CD4-positive, alpha-beta T cell treated with Interleukin-1 beta for 1 hour (primary cell): Measurements from ENCODE around the gene ABCA4.

Experiments
- DNase-seq, 2 donors: peaks; one replicate each; pipeline ENCODE4 v3.0.0-alpha.2; 2020 to 2022

ABCA4 gene

DNA sequence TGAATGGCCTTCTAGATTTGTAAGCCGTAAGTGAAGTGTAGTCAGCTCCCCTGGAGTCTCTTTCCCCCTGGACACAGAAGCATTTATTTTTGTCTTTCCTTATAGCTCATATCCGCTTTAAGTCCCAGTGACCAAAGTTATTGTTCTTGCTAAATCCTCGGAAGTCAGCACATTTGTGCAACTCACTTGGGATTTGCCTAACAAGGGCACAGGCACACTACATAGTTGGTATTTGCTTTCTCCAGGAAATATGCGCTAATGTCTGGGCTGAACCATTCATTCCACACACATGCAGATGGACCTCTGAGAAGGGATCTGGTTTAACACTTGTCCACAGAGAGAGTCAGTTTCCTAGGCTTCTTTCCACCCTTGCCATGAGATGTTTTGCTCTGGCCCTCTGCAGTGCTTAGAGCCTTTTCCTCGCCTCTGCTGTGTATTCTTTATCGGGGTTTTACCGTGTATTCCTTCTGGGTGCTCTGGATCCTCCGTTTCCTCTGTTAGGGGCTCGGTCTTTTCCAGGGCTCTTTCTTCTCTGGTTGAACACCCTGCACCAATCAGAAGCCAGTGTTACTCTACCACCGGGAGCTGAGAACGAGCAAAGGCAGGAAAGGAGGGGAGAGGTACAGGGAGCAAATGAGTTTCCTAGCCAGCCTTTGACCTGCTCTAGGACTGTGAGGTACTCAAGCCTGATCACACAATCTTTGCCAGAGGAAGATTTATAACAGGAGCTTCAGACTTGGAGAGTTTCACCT lies 72.4 kb downstream of the ABCA4 start:
- DNase-seq = no peak

DNA sequence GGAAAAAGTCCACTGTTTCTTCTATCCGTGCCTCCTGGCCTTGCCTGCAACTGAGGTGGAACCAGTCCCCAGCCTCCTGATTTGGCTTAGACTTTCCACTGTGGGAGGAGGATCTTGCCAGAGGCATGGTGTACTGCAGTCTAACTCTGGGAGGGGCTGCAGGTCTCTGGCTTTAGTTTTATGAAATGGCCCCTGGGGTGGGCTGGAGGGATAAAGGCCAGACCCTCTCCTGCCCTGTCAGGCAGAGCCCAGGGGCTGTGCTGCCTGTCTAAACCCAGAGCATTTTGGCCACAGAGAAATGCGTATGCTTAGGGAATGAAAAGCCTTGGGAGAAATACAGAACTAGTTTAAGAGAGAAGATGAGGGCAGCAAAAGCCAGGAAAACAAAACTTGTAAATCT lies 73.0 kb downstream of the ABCA4 start:
- DNase-seq = no peak

DNA sequence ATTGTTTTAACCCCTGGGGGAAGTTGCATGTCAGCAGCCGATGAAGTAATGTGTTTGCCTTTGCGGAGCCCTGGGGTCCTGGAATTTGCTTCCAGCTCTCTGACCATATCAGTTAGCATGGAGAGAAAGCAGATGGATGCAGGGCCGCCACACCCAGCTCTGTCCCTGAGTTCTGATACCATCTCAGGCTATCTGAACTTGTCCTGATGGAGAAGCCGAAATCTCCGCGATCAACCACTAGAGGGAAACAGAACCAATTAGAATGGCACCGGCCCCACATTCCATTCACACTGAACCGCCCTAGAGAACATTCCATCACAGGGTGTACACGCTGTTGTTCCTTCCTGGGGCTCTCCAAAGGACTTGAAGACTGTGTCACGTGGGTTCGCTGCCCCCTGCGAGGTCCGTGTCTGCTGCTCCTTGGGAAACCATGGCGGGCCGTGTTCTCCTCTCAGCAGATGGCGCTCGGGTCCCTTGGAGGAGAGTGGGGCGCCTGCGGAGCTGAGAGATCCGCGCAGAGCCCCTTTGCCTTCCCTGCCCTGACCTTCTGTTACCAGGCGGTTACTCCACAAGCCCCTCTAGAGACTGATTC lies 75.4 kb downstream of the ABCA4 start:
- DNase-seq = peak in 1 of 2 donors; percentile 2

DNA sequence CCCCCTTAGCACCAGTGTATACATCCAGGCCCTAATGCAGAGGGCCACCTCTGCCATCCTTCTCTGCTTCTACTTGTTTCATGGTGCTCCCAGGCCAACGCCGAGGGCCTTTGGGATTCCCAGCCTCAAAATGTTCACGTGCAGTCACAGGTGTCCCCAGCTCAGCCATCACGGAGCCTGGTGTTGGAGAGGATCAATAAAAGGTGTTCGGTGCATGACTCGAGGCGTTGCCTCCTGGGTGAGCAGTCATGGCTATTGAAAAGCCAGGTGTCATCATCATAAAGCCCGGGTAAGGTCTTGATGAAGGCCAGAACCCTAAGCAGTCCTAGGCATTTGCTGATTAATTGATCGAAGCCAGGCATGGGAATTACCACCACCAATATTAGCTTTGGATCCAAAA lies 76.1 kb downstream of the ABCA4 start:
- no peak for DNase-seq

DNA sequence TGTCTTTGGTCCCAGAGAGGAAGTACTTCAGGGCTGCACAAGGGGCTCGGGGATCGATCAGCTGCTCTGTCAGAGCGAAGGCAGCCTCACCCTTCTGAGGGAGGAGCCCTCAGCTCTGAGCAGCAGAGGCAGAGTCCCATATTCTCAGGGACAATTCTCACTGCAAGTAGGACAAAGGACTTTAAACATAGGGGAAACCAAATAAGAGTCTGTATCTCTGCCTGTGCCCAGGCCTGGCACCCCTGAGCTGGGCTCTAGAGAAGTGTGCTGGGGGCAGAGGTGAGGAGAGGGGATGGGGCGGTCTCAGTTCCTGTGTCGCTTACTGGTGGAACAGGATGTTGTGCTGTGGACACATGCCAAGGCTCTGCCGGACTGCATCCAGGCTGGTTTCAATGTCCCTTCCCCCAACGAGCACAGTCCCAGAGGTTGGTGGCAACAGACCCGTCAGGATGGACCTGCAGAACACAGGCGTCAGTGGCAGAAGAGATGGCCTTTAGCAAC lies 76.6 kb downstream of the ABCA4 start:
- DNase-seq = no peak

DNA sequence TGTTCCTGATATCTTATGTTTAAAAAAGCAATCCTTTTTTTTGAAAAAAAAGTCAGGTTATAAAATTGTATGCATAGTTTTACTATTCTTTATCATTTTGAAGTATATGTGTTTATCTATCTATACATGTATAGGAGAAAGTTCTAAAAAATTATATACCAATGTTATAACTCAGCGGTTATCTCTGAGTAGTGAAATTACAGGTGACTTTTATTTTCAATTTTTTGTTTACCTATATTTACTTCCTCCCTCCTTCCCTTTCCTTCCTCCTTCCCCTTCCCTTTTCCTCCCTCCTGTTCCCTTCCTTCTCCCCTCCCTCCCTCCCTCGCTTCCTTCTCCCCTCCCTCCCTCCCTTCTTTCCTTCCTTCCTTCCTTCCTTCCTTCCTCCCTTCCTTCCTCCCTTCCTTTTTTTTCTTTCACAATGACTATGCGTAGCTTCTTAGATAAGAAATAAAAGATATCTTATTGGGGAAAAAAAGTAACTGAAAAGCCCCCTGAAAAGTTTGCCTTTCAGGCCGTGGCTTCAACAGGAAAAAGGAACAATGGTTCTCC lies 77.1 kb downstream of the ABCA4 start:
- DNase-seq = no peak

DNA sequence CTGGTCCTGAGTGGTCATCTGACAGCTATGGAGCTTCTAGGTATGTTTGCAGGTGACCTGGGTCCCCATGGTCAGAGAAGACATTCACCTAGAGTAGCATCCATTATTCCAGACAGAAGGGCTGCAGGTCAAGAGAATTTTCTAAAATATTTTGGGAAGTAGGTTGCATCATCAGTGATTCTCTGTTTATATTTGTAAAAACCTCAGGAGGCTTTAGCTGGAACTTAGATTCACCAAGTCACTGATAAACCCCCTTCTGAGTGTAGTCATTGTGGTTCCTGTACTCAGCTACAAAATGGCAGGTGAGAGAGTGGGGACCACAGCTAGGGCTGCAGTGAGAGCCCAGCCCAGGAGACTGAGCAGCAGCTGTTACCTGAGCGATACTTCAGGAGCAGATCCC lies 78.6 kb downstream of the ABCA4 start:
- no peak for DNase-seq

DNA sequence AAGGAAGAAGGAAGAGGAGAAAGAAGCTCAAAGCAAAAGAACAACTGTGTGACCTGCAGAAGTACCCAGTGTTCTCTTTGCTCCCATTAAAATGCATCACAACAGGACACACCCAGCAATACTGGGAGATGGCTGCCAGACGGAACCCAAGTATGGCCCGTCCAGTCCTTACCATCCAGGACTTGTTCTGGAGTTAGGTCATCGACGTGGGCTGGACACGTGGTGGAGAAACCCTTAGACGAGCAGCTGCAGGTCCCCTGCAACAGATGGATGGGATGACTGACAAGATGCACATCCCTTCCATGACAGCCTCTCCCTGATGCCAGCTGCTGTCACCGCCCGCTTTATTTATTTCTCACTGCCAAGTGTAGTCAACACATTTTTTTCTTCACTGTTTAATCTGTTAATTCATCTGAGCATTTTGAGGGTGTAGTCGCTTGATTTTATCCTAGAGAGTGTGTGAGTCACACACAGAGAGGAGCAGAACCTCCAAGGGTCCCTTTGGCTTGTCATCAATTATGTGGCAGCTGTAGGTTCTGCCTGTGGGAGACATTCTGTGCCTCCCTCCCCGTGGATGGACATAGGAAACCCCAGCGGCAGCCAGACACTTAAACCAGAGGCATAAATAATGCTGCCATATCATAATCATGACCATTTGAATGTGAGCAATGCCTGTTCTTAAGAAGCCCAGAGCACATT lies 80.9 kb downstream of the ABCA4 start:
- no peak for DNase-seq

DNA sequence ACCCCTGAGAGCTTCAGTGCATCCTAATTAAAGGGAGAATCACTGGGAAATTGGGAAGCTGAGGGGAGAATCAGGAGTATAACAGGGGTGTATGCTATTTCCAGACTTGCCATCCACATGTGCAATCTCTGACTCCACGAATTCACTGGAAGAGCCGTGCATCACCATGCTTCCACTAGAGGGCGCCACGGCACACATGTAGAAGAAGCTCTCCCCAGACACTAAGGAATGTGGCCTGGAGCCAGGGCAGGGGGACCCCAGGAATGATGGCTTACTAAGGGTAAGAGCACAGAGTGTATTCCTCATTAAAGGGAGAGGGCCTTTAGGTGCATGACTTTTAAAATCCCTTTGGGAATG lies 81.5 kb downstream of the ABCA4 start:
- DNase-seq = peak; percentile 32 to 37

DNA sequence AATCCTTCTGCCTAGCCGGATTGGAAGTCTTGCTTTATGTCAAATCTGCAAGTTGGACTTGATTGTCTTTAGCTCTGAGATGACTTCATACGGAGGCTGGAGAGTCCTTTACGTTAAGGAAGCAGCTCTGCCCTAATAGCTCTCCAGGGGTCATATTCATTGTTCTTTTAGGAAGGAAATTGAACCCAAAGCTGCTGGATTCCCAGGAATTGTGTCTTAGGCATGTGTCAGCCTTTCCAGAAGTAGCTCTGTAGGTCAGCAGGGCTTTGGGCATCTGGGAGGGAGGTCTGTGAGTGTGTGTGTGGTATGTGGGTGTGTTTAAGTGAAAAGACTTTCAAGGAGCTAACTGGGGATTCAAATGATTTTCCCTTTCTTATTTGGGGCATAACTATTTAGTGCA lies 82.4 kb downstream of the ABCA4 start:
- no peak for DNase-seq

DNA sequence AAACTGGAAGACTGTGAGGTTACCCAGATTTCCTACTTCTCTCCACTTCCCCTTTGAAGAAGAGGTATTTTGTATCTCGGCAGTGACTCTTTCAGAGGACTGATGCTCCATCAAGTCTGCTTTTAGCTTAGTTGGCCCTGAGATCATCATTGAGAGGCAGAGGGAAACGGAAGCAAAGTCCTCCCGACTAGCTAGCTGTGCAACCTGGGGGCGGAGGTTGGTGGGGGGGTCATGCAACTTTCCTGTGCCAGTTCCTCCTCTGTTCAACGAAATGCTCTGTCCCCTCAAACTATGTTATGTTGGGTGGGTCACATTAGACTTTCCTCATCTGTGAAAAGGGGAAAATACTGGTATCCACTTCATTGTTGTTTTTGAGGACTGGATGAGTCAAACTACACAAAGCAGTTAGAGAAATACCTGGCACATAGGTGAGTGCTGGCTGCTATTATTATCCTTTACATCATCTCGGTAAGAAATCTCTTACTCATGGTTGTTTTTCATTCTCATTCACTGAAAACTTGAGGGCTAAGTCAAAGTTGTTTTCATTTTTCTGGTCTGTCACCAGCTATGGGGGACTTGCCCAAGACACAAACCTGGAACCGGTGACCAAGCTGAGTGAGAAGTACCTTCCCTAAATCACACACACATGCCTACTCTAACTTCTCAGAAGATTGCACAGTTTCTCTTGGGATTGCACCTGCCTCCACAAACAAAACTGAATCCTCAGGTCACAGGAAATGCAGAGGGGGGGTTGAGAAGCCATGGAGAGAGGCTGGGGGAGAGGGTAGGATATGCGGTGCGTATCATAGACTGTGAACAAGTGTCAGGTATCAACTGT lies 83.3 kb downstream of the ABCA4 start:
- no peak for DNase-seq

DNA sequence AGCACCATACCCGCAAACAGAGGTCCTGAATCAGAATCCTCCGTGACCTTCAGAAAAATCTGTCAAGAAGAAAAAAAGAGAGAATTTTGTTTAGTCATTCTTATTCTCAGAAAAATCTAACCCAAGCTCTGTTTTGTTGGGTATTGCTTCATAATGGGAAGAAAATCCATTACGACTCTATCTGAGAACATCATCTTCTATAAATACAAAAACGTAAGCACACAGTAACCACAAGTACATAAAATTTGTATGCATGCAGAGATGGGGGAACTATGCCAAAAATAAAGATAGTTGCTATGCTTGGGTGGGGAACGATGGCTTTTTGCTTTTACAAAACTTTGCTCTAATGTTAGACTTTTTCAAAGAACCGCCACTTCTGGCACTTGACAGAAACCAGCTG lies 84.2 kb downstream of the ABCA4 start:
- no peak for DNase-seq

DNA sequence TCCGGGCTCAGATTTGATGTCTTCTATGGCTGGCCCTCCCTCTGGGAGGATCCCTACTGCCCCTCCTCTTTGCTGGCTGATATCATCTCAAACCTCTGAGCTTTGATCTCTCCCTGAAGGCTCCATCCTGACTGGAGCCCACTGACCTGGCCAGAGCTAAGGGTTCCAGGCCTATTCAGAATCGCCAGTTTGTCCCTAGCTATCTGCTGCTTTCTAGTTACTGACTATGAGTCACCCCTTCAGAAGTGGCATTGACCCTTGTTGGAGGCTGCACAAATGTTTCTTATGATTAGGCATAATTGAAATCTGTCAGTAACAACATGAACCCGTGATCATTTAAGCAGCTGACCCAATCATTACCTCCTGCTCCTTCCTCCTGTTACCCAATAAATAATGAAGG lies 87.1 kb downstream of the ABCA4 start:
- no peak for DNase-seq

DNA sequence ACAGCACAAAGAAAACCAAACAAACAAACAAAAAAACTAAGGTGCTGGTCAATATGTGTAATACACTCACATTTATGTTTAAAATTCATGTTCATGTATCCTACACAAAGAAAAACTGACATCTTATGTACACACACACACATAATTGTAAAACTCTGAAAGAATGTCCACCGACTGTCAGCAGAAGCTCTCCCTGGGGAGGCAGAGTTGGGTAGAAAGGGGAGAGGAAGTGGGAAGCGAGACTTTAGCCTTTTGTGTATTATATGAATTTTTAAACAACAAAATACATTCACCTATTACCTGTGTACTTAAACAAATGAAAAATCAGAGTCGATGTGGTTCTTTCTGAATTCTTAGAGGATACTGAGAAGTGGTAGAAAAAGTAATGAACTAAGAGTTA lies 88.3 kb downstream of the ABCA4 start:
- DNase-seq = no peak

DNA sequence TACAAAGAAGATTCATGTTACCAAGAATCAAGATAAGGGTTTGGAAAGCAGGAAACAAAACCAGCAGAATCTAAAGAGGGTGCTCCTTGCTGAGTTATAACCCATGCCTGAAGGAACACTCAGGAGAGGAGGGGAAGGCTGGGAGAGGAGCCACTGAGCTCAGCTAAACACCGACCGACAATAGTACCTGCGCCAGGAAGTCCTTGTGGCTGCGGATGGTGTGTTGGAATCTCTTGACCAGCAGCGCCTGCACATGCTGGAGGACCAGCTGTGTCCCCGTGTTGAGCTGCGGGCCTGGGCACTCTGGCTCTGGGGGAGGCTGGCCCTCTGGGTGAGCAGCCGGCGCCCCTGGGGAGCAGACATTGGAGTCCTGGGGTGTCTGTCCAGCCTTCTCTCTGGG lies 89.4 kb downstream of the ABCA4 start:
- no peak for DNase-seq

DNA sequence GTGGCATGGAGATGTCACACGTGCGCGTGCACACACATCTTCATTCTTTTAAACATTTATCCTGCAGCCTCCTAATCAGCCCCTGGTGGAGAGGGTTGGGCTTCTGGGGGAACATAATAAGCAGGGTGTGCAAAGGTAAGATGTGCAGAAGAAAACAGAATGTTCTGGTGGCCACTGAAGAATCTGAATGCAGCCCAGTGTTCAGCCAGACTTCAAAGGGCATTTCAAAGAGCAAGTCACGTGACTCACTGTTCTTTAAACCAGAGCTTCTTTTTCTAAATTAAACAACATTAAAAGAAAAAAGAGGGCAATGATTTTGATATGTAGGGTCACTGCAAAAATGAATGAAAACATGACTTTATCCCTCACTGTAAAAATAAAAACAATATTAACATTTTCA lies 89.8 kb downstream of the ABCA4 start:
- no peak for DNase-seq

DNA sequence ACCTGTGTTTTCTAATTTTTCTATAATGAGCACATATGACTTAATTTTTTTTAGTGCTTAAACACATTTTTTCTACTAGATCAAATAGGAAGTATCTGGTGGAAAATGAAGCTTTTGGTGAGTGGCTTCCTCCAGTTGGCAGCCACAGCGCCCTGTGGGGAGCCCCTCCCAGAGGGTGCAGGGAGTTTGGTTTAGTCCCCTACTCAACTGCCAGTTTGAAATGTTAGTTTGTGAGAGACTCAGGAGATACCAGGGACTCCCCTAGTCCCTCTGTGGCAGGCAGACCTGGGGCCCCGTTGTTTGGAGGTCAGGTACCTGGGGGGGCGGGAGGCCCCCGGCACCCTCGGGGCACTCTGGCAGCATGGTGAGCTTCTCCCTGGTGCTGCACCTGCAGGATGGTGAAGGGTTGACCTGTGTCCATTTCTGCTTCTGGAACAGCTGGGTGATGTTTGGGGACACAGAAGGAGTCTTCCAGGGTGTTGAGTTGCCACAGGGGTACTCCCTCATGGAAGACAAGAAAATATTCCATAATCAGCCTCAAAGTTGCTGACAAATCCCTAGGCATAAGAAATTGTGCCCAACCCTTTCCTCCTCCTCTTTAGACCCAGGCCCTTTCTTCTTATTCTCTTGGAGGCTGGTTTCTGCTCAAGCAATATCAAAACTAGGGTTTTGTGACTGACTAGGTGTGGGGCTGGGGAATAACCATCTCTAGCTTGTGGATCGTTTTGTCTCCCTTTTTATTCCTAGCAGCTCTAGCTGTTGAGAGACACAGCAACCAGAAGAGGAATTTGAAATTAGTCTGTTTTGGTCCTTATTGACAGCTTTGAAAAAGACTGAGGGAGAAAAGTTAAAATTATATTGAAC lies 91.6 kb downstream of the ABCA4 start:
- DNase-seq = no peak

DNA sequence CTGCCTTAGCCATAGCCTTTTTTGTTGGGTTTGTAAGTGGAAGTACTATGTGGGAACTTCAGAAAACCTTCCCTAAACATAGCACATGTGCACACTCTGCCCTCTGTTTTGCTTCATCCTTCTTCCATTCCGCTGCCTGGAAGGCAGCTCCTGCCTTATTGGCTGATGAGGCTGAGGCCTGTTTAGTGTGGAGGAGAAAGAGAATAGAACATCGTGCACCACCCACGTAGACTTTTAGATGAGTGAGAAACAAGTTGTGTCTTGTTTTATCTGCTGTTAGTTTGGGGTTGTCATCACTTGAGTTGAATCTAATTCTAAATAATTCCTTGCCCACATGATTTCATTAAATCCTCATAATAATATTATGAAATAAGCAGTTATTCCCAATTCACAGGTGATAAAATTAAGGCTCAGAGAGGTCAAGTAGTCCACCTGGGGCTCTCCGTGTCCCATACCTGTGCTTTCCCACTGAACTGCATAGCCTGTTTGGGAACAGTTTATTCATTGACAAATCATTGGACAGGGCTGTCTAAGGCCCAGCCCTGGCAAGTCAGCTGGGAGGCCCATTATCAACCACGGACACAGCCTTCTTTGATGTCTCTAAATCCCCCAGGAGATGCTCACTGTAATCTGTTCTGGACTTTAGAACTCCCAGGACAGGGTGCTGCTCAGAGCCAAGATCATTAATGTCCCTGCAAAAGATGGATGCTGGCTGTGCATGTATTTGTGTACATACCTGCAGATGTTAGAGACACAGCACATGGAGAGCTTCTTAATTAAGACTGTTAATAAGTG lies 93.0 kb downstream of the ABCA4 start:
- DNase-seq = no peak

DNA sequence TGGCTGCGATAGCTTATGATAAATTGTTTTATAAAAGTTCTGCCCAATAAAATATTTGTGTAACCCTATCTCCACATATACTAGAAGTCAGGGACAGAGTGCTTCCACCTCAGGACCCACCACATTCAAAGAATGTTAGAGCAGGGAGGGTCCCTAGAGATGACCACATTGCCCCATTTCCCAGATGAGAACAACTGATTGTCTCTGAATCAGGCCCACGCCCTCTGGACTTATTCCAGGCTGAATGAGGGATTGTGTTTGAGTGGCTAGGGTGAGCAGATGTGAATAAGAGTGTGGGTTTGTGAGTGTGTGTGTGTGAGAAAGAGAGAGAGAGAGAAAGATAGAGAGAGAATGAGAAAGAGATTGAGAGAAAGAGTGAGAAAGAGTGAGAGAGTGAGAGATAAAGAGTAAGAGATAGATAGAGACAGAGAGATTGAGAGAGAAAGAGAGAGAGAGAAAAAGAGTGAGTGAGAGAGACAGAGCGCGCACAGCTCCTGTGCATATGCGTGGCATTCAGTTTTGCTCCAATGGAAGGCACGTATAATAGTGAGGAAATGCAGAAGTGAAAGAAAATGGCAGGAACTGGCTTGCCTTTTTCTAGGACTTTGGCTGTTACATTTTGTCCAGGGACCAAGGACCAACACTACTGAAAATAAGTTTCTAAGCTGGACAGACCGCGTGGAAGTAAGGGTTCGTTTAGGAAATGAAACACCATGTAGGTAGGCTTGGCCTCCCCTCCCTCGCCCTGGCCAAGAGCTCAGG lies 94.1 kb downstream of the ABCA4 start:
- DNase-seq = no peak
